ENCODE data around the gene LRRC25. TPM values are rescaled to one million over a fixed set of nuclear protein-coding genes. Genes with fewer than 3 reads are reported as not detected.

Gene LRRC25
- total RNA-seq, 1 experiment from 2014 or later: not detected

GRCh38 chr19:18342090-18342632 lies 55.3 kb downstream of the LRRC25 start:
- Histone ChIP-seq H3K23me2 (ENCODE audit: insufficient read length, low read depth, low read length, poor library complexity, severe bottlenecking) (peaks cover 7% of the 10 kb centered on the region), H3K9ac (ENCODE audit: extremely low read depth, insufficient read length, low read length) (no peak overlapping the region), H3K14ac (ENCODE audit: insufficient read depth, low read length) (no peak overlapping the region), H2BK15ac (ENCODE audit: low read depth, low read length) (no peak overlapping the region; the same call in 1 of the 2 replicates), H3K9me3 (ENCODE audit: control insufficient read depth, low read depth, low read length) (no peaks in the 10 kb centered on the region), H2BK12ac (ENCODE audit: insufficient read length, low read depth, low read length) (no peak overlapping the region), H3K27me3 (ENCODE audit: insufficient read depth, low read length) (no peaks in the 10 kb centered on the region), H3K18ac (ENCODE audit: insufficient read length, low read depth, low read length) (no peak overlapping the region), H4K5ac (ENCODE audit: insufficient read length, low read depth, low read length) (no peak overlapping the region), H3K79me1 (ENCODE audit: insufficient read depth, low read depth, low read length, poor library complexity, severe bottlenecking) (no peaks in the 10 kb centered on the region), H2AK5ac (ENCODE audit: insufficient read length, low read length) (no peak overlapping the region), H3T11ph (ENCODE audit: low read length) (no peak overlapping the region), H2AFZ (ENCODE audit: low read length) (no peak overlapping the region), H3K4me1 (ENCODE audit: insufficient read depth, low read length) (peaks cover 2% of the 10 kb centered on the region), H4K91ac (ENCODE audit: insufficient read length, low read depth, low read length) (no peak overlapping the region), H4K8ac (replicated peaks; ENCODE audit: insufficient read length, low read depth, low read length) (no peak overlapping the region), H3K4ac (ENCODE audit: low read depth, low read length) (no peak overlapping the region), H3K27ac (ENCODE audit: insufficient read length, low read depth, low read length) (no peak overlapping the region), H2BK20ac (ENCODE audit: low read depth, low read length, poor library complexity, severe bottlenecking) (no peak overlapping the region), H3K4me2 (ENCODE audit: insufficient read depth, insufficient read length, low read length) (no peak overlapping the region), H2BK5ac (ENCODE audit: insufficient read length, low read length) (no peak overlapping the region), H3K56ac (ENCODE audit: insufficient read length, low read depth, low read length) (no peak overlapping the region), H3K23ac (ENCODE audit: insufficient read length, low read depth, low read length) (no peak overlapping the region), H2BK120ac (ENCODE audit: low read depth, low read length, poor library complexity, severe bottlenecking) (no peak overlapping the region), H4K20me1 (ENCODE audit: control insufficient read depth, insufficient read depth, insufficient read length) (no peaks in the 10 kb centered on the region), H3K79me2 (ENCODE audit: insufficient read depth, low read length) (no peaks in the 10 kb centered on the region)
- DNase-seq: no peak
- WGBS (ENCODE audit: extremely low coverage, insufficient read length, low lambda C conversion rate): no CpG with 5 or more reads among the region's 8 CpGs
- Mint-ChIP-seq H3K4me3 (peak overlapping the region; percentile 82 to 89), H3K27me3 (ENCODE audit: low read depth) (no peaks in the 10 kb centered on the region; the same call in 1 of the 2 replicates), H3K4me1 (peaks cover 41 to 49% of the 10 kb centered on the region in 2 experiments), H3K36me3 (ENCODE audit: insufficient read depth in 1 of 3, low read depth in 3 of 3) (peaks cover 0 to 24% (median 4%) of the 10 kb centered on the region in 3 experiments; a peak in 4 of 7 replicates), H3K27ac (peak overlapping the region; percentile 16 to 57 (median 46); a peak in 4 of 7 replicates), H3K9me3 (no peaks in the 10 kb centered on the region; a peak in 2 of 5 replicates)
- TF ChIP-seq CTCF (conservative IDR thresholded peaks at IDR 0.05): no peak

Small RNA genes within 50 kb of the gene (microRNA-seq; reads per million reads assigned to microRNA genes)
- not detected for gene MIR3189 (ENCODE audit: borderline microRNAs expressed)

Other genes with a start within 250 kb of the LRRC25 start
- gene PIK3R2, start 244.5 kb downstream of the LRRC25 start, total RNA-seq (2021): 42.8 and 45.1 TPM in 2 replicates
- gene IFI30, start 223.8 kb downstream of the LRRC25 start, total RNA-seq (2021): 23.6 and 28.0 TPM in 2 replicates
- gene MPV17L2, start 204.4 kb downstream of the LRRC25 start, total RNA-seq (2021): 22.4 and 26.4 TPM in 2 replicates
- gene RAB3A, start 193.6 kb downstream of the LRRC25 start, total RNA-seq (2021): 6.8 and 8.5 TPM in 2 replicates
- gene PDE4C, start 171.2 kb downstream of the LRRC25 start, total RNA-seq (2021): 1.4 and 1.8 TPM in 2 replicates
- gene IQCN, start 123.2 kb downstream of the LRRC25 start, total RNA-seq (2021): 0.39 and 0.48 TPM in 2 replicates
- 103 and 109 TPM in 2 replicates for gene JUND, start 116.0 kb downstream of the LRRC25 start, total RNA-seq (2021)
- gene LSM4, start 74.5 kb downstream of the LRRC25 start, total RNA-seq (2021): 342 and 344 TPM in 2 replicates
- 61.4 and 64.8 TPM in 2 replicates for gene PGPEP1, start 57.0 kb downstream of the LRRC25 start, total RNA-seq (2021)
- 5.7 and 7.0 TPM in 2 replicates for gene GDF15, start 11.5 kb downstream of the LRRC25 start, total RNA-seq (2021)
- 46.1 and 50.0 TPM in 2 replicates for gene SSBP4, start 21.8 kb upstream of the LRRC25 start, total RNA-seq (2021)
- 241 and 255 TPM in 2 replicates for gene ISYNA1, start 40.5 kb upstream of the LRRC25 start, total RNA-seq (2021)
- 15.5 and 17.0 TPM in 2 replicates for gene ELL, start 124.4 kb upstream of the LRRC25 start, total RNA-seq (2021)
- gene FKBP8, start 146.0 kb upstream of the LRRC25 start, total RNA-seq (2021): 308 and 310 TPM in 2 replicates
- 138 and 143 TPM in 2 replicates for gene KXD1, start 160.2 kb upstream of the LRRC25 start, total RNA-seq (2021)
- 1,265 and 1,276 TPM in 2 replicates for gene UBA52, start 174.2 kb upstream of the LRRC25 start, total RNA-seq (2021)
- gene REX1BD, start 191.2 kb upstream of the LRRC25 start, total RNA-seq (2021): 72.3 and 79.0 TPM in 2 replicates
- 13.9 and 16.2 TPM in 2 replicates for gene CRLF1, start 209.2 kb upstream of the LRRC25 start, total RNA-seq (2021)
- gene TMEM59L, start 215.2 kb upstream of the LRRC25 start, total RNA-seq (2021): 11.2 and 12.0 TPM in 2 replicates
- gene KLHL26, start 239.4 kb upstream of the LRRC25 start, total RNA-seq (2021): 9.8 and 10.7 TPM in 2 replicates